Nephron (organoid): ENCODE data around the gene MAML3.
A peak's percentile ranks its signal among the peaks of the same experiment; 100 is the strongest.

Source experiments
- H3K27ac Mint-ChIP-seq, 3 experiments: 2 replicates each; pipeline ENCODE4 v1.8.0; 2020; ENCODE audit warnings: mixed read lengths in 3 of 3, mild to moderate bottlenecking in 2 of 3, moderate library complexity in 1 of 3
- H3K27me3 Mint-ChIP-seq: 2 replicates; pipeline ENCODE4 v1.8.0; 2021; ENCODE audit warnings: low read depth, mild to moderate bottlenecking, moderate library complexity, mixed read lengths
- H3K36me3 Mint-ChIP-seq: 2 replicates; pipeline ENCODE4 v1.8.0; 2020; ENCODE audit warnings: low read depth, mixed read lengths
- H3K4me1 Mint-ChIP-seq: 2 replicates; pipeline ENCODE4 v1.8.0; 2020; ENCODE audit warnings: mixed read lengths
- H3K4me3 Mint-ChIP-seq, 3 experiments: 2 replicates each; pipeline ENCODE4 v1.8.0; 2020; ENCODE audit warnings: mild to moderate bottlenecking in 3 of 3, mixed read lengths in 3 of 3, moderate library complexity in 2 of 3
- H3K9me3 Mint-ChIP-seq: 2 replicates; pipeline ENCODE4 v1.8.0; 2020; ENCODE audit warnings: mixed read lengths
- TF ChIP-seq, protein P1 (sequence below), 3 experiments: fragments of 200-600 bp; sonication (generic); IDR thresholded peaks; one replicate each; pipeline ENCODE4 v1.5.0; 2021; ENCODE audit warnings: antibody characterized with exemption in 3 of 3; ENCODE audit not compliant: unreplicated experiment in 3 of 3

The MAML3 gene

DNA sequence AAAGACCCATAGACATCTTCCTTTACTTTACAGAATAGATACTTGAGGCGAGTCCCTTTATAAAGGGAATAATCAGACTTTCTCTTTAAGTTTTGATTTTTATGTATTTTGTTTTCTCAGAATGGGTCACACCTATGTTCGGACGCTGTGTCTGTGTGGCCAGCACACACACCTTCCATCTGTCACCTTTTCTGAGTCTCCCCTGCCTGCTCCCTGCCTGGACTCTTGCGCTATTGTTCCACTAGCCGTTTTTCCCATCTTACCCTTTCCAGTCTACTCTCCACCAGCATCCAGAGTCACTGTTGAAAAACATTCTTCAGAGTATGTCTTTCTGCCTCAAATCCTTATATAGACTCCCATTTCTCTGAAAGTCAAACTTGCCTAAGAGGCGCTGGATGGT, 236.1 kb downstream of the MAML3 start:
- peaks cover 96% of the 10 kb centered on the region for H3K4me1 Mint-ChIP-seq

DNA sequence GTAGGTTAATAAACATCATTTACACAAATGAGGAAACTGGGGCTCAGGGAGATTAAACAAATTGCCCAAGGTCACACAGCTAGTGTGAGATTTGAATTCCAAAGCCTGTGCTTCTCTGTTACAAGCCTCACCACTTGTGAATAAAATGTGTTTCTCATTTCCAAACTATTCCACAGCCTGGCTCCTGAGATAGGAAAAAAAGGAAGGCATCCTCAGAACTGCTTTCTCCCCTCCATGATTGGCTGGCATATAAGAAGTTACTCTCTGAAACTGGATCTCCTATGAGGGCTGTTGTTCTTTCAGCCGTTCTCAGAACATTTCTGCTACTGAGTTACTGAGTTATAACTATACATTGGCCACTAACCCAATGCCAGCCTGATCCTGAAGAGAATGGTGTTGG, 237.9 kb downstream of the MAML3 start:
- peak overlapping the region in 2 of 3 experiments; percentile 63 to 82 for H3K27ac Mint-ChIP-seq
- no peaks in the 10 kb centered on the region for H3K27me3 Mint-ChIP-seq
- no peaks in the 10 kb centered on the region for H3K36me3 Mint-ChIP-seq
- TF ChIP-seq, protein P1, sequence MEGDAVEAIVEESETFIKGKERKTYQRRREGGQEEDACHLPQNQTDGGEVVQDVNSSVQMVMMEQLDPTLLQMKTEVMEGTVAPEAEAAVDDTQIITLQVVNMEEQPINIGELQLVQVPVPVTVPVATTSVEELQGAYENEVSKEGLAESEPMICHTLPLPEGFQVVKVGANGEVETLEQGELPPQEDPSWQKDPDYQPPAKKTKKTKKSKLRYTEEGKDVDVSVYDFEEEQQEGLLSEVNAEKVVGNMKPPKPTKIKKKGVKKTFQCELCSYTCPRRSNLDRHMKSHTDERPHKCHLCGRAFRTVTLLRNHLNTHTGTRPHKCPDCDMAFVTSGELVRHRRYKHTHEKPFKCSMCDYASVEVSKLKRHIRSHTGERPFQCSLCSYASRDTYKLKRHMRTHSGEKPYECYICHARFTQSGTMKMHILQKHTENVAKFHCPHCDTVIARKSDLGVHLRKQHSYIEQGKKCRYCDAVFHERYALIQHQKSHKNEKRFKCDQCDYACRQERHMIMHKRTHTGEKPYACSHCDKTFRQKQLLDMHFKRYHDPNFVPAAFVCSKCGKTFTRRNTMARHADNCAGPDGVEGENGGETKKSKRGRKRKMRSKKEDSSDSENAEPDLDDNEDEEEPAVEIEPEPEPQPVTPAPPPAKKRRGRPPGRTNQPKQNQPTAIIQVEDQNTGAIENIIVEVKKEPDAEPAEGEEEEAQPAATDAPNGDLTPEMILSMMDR (IDR thresholded peaks at IDR 0.05; ENCODE audit: unreplicated experiment in 3 of 3): no peak
- no peaks in the 10 kb centered on the region for H3K9me3 Mint-ChIP-seq
- H3K4me1 Mint-ChIP-seq: peaks cover 94% of the 10 kb centered on the region
- no peak overlapping the region for H3K4me3 Mint-ChIP-seq

More for the DNA sequence above, 236.1 kb downstream of the MAML3 start:
- Mint-ChIP-seq H3K27ac (peak overlapping the region; percentile 94 to 97 (median 97)), H3K36me3 (no peaks in the 10 kb centered on the region), H3K27me3 (peaks cover 3% of the 10 kb centered on the region), H3K9me3 (no peaks in the 10 kb centered on the region), H3K4me3 (no peak overlapping the region)
- TF ChIP-seq, protein P1 (IDR thresholded peaks at IDR 0.05; ENCODE audit: unreplicated experiment in 3 of 3): no peak

DNA sequence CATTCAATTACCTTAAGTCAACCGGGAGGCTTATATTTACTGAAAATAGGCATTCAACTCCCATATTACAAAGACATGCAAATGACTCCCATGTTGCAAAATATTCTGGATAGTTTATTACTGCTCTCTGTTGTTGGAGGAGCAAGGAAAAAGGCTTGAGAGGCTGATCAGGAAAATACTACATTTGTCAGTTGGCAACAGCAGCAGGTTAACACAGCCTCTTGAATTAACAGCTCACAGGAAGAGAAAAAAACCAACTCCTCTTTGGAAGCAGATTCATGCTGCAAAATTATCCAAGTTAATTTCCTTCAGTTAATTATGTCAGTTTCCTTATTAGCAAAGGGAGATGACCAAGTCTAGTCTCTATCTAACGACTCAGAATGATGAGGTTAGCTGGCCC, 238.9 kb downstream of the MAML3 start:
- H3K36me3 Mint-ChIP-seq: peaks cover 4% of the 10 kb centered on the region
- no peak overlapping the region for H3K4me3 Mint-ChIP-seq
- no peaks in the 10 kb centered on the region for H3K9me3 Mint-ChIP-seq
- no peaks in the 10 kb centered on the region for H3K27me3 Mint-ChIP-seq
- H3K27ac Mint-ChIP-seq: peak overlapping the region in 2 of 3 experiments; percentile 63 to 82
- peaks cover 92% of the 10 kb centered on the region for H3K4me1 Mint-ChIP-seq
- TF ChIP-seq, protein P1 (IDR thresholded peaks at IDR 0.05; ENCODE audit: unreplicated experiment in 3 of 3): no peak

DNA sequence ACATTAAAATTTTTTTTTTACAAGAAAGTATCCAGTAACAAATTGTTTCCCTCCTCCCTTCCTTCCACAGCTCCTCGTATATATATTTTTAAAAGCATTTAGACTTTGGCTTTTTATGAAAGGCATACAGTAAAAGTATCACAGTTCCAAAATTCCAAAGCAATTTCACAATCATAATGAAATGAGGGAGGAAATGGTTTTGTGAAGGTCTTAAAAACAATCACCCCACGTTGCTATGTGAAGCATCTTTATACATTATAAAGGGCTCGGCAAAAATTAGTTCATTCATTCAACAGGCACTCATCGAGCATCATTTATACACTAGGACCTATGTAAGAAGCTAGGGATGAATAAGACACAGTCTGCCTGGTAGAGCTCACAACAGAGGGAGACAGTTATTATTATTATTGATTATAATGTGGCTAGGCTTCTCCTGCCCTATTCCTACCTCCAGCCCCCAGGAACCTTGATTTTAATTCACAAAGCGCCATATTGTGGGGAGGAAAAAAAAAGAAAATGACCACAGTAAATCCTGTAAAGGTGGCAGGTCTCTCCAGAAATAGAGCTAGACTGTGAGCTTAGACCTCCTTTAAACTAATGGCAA, 239.9 kb downstream of the MAML3 start:
- Mint-ChIP-seq H3K4me1 (peaks cover 90% of the 10 kb centered on the region), H3K9me3 (no peaks in the 10 kb centered on the region), H3K36me3 (peaks cover 4% of the 10 kb centered on the region), H3K27ac (peak overlapping the region; percentile 73 to 88 (median 82)), H3K27me3 (no peaks in the 10 kb centered on the region), H3K4me3 (no peak overlapping the region)
- TF ChIP-seq, protein P1 (IDR thresholded peaks at IDR 0.05; ENCODE audit: unreplicated experiment in 3 of 3): no peak

DNA sequence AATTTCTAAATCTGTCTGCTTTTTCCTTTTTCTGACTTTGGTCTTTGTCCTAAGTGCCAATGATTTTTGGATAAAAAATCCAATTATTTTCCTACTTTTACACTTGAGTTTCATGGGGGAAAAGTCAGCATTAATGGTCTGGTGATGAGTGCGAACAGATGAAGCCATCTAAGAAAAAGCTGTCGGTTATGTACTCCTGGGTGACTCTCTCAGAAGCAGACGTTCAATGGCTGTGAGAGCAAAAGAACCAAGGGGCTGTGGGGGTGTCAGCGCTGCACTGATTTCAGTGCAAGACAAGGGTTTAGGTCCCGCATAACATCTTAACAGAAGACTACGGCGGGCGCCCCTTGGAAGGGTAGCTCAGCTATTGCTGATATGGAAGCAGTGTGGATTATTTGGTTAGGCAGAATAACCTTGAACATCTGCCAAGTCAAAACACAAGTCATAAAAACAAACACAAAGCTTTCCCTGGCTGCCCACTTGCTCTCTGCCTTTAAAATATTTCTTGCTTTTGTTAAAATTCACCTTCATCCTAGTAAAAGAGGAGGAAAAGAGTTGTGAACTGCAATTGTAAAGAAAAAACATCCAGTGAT, 240.5 kb downstream of the MAML3 start:
- Mint-ChIP-seq H3K4me1 (peaks cover 90% of the 10 kb centered on the region), H3K27me3 (no peaks in the 10 kb centered on the region), H3K9me3 (no peaks in the 10 kb centered on the region), H3K36me3 (peaks cover 4% of the 10 kb centered on the region), H3K27ac (peak overlapping the region; percentile 73 to 88 (median 82)), H3K4me3 (no peak overlapping the region)
- TF ChIP-seq, protein P1 (IDR thresholded peaks at IDR 0.05; ENCODE audit: unreplicated experiment in 3 of 3): no peak

DNA sequence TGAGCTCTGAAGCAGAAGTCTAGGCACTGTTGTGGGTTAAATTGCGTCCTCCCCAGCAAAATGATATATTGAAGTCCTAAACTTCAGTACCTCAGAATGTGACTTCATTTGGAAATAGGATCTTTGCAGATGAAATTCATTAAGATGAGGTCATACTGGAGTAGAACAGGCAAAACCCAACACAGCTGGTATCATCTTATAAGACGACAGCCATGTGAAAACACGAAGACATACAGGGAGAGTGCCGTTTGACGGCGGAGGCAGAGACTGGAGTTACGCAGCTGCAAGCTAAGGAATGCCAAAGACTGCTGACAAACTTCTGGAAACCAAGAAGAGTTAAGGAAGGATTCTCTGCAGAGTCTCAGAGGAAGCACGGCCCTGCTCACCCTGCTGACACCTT, 241.5 kb downstream of the MAML3 start:
- Mint-ChIP-seq H3K4me3 (no peak overlapping the region), H3K4me1 (peaks cover 87% of the 10 kb centered on the region), H3K36me3 (peaks cover 4% of the 10 kb centered on the region), H3K27ac (peak overlapping the region; percentile 40 to 88 (median 82)), H3K9me3 (no peaks in the 10 kb centered on the region), H3K27me3 (no peaks in the 10 kb centered on the region)
- TF ChIP-seq, protein P1 (IDR thresholded peaks at IDR 0.05; ENCODE audit: unreplicated experiment in 3 of 3): no peak
